NCI-H82 treated with DMSO at 0.1 percent for 48 hours (cell line): ENCODE measurements around the gene ZDHHC1.

ENCODE experiments used
- DNase-seq: peaks from one replicate; lab custom pipeline; 2025; ENCODE audit not compliant: unreplicated experiment; lab: John Stamatoyannopoulos, UW

The ZDHHC1 gene

GRCh38 chr16:67396159-67397035 lies 19.9 kb downstream of the ZDHHC1 start:
- DNase-seq, result peak; percentile 80

- peak; percentile 55 for DNase-seq
These were observed 20.7 kb downstream of the ZDHHC1 start for GRCh38 chr16:67395458-67396158.

GRCh38 chr16:67395105-67395457 lies 21.2 kb downstream of the ZDHHC1 start:
- no peak for DNase-seq

GRCh38 chr16:67394155-67395104 lies 21.8 kb downstream of the ZDHHC1 start:
- no peak for DNase-seq

GRCh38 chr16:67393788-67394154 lies 22.5 kb downstream of the ZDHHC1 start:
- no peak for DNase-seq

- peak; percentile 72 for DNase-seq
These were observed 23.0 kb downstream of the ZDHHC1 start, which contains the start of gene TPPP3 for GRCh38 chr16:67393111-67393787. TPPP3 (minus strand) TSS chr16:67393498; CDS start chr16:67391111, 2,387 bp downstream.

GRCh38 chr16:67392301-67393059 lies 23.8 kb downstream of the ZDHHC1 start:
- DNase-seq, result no peak

GRCh38 chr16:67391424-67392300 lies 24.6 kb downstream of the ZDHHC1 start:
- no peak for DNase-seq

- no peak for DNase-seq
These were observed 25.4 kb downstream of the ZDHHC1 start for GRCh38 chr16:67390816-67391423.

- no peak for DNase-seq
These were observed 26.1 kb downstream of the ZDHHC1 start for GRCh38 chr16:67389911-67390815.

- DNase-seq, result no peak
These were observed 27.7 kb downstream of the ZDHHC1 start for GRCh38 chr16:67388591-67388990.

GRCh38 chr16:67388191-67388590 lies 28.1 kb downstream of the ZDHHC1 start:
- DNase-seq, result no peak

- no peak for DNase-seq
These were observed 28.7 kb downstream of the ZDHHC1 start for GRCh38 chr16:67387479-67388079.

GRCh38 chr16:67386861-67387455 lies 29.3 kb downstream of the ZDHHC1 start:
- DNase-seq, result no peak

GRCh38 chr16:67384778-67385510 lies 31.3 kb downstream of the ZDHHC1 start:
- no peak for DNase-seq

- no peak for DNase-seq
These were observed 33.0 kb downstream of the ZDHHC1 start for GRCh38 chr16:67383284-67383683.
